Activated CD8-positive, alpha-beta memory T cell treated with anti-CD3 and anti-CD28 coated beads, Interleukin-2, amount 10 ng/mL, durations not matched to agents 7 days and 5 days (primary cell): ENCODE measurements around the gene CLIP1. TPM values are rescaled to one million over a fixed set of nuclear protein-coding genes. Genes with fewer than 3 reads are reported as not detected.
"Not testable (repeated sequence)": the region's sequence is repeated elsewhere in the genome, so short reads cannot be mapped to it uniquely, and the experiment has no call there.

Experiments
- ATAC-seq: fragments of 150-1000 bp; cut with Tn5 transposase; one replicate; pipeline ENCODE4 v1.10.0; 2021; ENCODE audit warnings: moderate library complexity
- CTCF ChIA-PET: fragments of 350-600 bp; sonication (Branson Sonifier 250); formaldehyde crosslinking; loops from one replicate; lab custom pipeline; 2021; ENCODE audit warnings: antibody characterized with exemption; lab: Charles Lee
- DNase-seq: peaks from one replicate; pipeline ENCODE4 v3.0.0-alpha.2; 2020
- H3K27ac Mint-ChIP-seq: one replicate; pipeline ENCODE4 v1.8.0; 2021; ENCODE audit warnings: mild to moderate bottlenecking, mixed read lengths
- H3K27me3 Mint-ChIP-seq: one replicate; pipeline ENCODE4 v1.8.0; 2021; ENCODE audit warnings: mixed read lengths
- H3K36me3 Mint-ChIP-seq: one replicate; pipeline ENCODE4 v1.8.0; 2021; ENCODE audit warnings: mild to moderate bottlenecking, mixed read lengths
- H3K4me1 Mint-ChIP-seq: one replicate; pipeline ENCODE4 v1.8.0; 2021; ENCODE audit warnings: mixed read lengths
- H3K4me3 Mint-ChIP-seq: one replicate; pipeline ENCODE4 v1.8.0; 2021; ENCODE audit warnings: mild to moderate bottlenecking, moderate library complexity, mixed read lengths
- H3K9me3 Mint-ChIP-seq: one replicate; pipeline ENCODE4 v1.8.0; 2022; ENCODE audit warnings: low read depth, mixed read lengths
- total RNA-seq, 2 experiments: library from RNA; stranded (reverse); gene quantifications; one replicate each; pipeline ENCODE4 v1.2.3, GENCODE V29; 2021

Gene CLIP1
- total RNA-seq, 2 experiments from 2014 or later: 56.2 to 75.7 TPM

DNA sequence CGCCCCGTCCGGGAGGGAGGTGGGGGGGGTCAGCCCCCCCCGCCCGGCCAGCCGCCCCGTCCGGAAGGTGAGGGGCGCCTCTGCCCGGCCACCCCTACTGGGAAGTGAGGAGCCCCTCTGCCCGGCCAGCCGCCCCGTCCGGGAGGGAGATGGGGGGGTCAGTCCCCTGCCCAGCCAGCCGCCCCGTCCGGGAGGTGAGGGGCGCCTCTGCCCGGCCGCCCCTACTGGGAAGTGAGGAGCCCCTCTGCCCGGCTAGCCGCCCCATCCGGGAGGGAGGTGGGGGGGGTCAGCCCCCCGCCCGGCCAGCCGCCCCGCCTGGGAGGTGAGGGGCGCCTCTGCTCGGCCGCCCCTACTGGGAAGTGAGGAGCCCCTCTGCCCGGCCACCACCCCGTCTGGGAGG, 64.9 kb downstream of the CLIP1 start:
- H3K27me3 Mint-ChIP-seq, CTCF ChIA-PET, H3K27ac Mint-ChIP-seq, ATAC-seq, DNase-seq, H3K4me3 Mint-ChIP-seq, H3K9me3 Mint-ChIP-seq: not testable (repeated sequence)
- Mint-ChIP-seq H3K4me1 (peaks cover 14% of the 10 kb centered on the region), H3K36me3 (peaks cover 30% of the 10 kb centered on the region)

- not testable (repeated sequence) for H3K4me3 Mint-ChIP-seq, ATAC-seq, H3K9me3 Mint-ChIP-seq, DNase-seq, H3K27ac Mint-ChIP-seq, H3K27me3 Mint-ChIP-seq
- Mint-ChIP-seq H3K36me3 (peaks cover 35% of the 10 kb centered on the region), H3K4me1 (peaks cover 18% of the 10 kb centered on the region)
- CTCF ChIA-PET: interaction anchor here (1.0 to 3.0 kb wide), 2 partner anchors 9 to 13 kb away, joined by 5 to 12 read pairs; no protein-coding TSS in a partner anchor
These were observed 65.5 kb downstream of the CLIP1 start for GRCh38 chr12:122356991-122357390.

GRCh38 chr12:122356192-122356635, 66.3 kb downstream of the CLIP1 start:
- Mint-ChIP-seq H3K27ac (peak overlapping the region; percentile 36), H3K9me3 (no peaks in the 10 kb centered on the region), H3K4me3 (no peak overlapping the region), H3K27me3 (no peaks in the 10 kb centered on the region), H3K4me1 (peaks cover 18% of the 10 kb centered on the region), H3K36me3 (peaks cover 31% of the 10 kb centered on the region)
- peak; percentile 74 for DNase-seq
- peak; percentile 87 for ATAC-seq
- CTCF ChIA-PET: interaction anchor here (0.7 to 5.1 kb wide), 32 partner anchors 9 to 369 kb away, joined by 3 to 62 read pairs (median 4); partner anchors contain the start of gene DIABLO

- ATAC-seq (no peak), DNase-seq (no peak)
- Mint-ChIP-seq H3K27me3 (no peaks in the 10 kb centered on the region), H3K27ac (no peak overlapping the region), H3K4me1 (peaks cover 18% of the 10 kb centered on the region), H3K4me3 (no peak overlapping the region), H3K9me3 (no peaks in the 10 kb centered on the region), H3K36me3 (peaks cover 32% of the 10 kb centered on the region)
- CTCF ChIA-PET: interaction anchor here (0.8 to 5.1 kb wide), 30 partner anchors 8 to 337 kb away, joined by 3 to 62 read pairs (median 5); partner anchors contain the start of gene DIABLO
These were observed 66.8 kb downstream of the CLIP1 start for GRCh38 chr12:122355706-122356105.

DNA sequence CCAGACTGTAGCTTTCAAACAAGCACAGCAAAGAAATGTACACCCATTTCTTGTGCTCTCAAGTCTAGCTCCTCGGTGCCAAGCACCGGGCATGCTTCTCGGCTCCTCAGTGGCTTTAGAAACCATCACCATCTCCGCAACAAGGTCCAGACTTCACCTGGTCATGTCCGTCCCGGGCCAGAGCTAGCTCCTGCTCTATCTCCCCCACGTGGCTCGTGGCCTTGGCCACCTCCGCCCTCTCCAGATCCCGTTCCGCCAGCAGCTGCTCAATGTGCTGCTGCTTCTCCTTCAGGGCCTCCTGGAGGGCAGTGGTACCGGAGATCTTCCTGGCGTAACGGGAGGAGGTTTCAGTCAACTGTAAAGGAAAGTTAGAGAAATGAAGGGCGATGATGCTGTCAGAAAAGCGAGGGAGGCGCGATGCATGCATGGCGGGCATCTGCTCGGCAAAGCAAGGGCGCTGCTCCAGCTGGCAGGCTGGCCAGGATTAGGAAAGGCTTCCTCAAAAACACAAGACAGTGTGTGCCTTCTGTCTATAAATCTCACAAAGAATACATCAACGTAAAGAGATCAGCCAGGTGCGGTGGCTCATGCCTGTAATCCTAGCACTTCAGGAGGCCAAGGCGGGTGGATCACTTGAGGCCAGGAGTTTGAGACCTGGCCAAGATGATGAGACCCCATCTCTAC, 67.4 kb downstream of the CLIP1 start:
- H3K27ac Mint-ChIP-seq: no peak overlapping the region
- H3K4me3 Mint-ChIP-seq: no peak overlapping the region
- DNase-seq (no peak), ATAC-seq (no peak)
- peaks cover 35% of the 10 kb centered on the region for H3K36me3 Mint-ChIP-seq
- CTCF ChIA-PET: interaction anchor here (0.7 to 5.1 kb wide), 23 partner anchors 10 to 129 kb away, joined by 3 to 62 read pairs (median 5); partner anchors contain the start of gene DIABLO
- peaks cover 18% of the 10 kb centered on the region for H3K4me1 Mint-ChIP-seq
- H3K27me3 Mint-ChIP-seq: no peaks in the 10 kb centered on the region
- no peaks in the 10 kb centered on the region for H3K9me3 Mint-ChIP-seq

- peaks cover 18% of the 10 kb centered on the region for H3K4me1 Mint-ChIP-seq
- no peak overlapping the region for H3K4me3 Mint-ChIP-seq
- CTCF ChIA-PET: interaction anchor here (0.8 to 5.1 kb wide), 3 partner anchors 11 to 193 kb away, joined by 3 to 62 read pairs (median 4); no protein-coding TSS in a partner anchor
- DNase-seq: peak; percentile 66
- H3K36me3 Mint-ChIP-seq: peaks cover 41% of the 10 kb centered on the region
- H3K9me3 Mint-ChIP-seq: no peaks in the 10 kb centered on the region
- no peaks in the 10 kb centered on the region for H3K27me3 Mint-ChIP-seq
- H3K27ac Mint-ChIP-seq: peak overlapping the region; percentile 75
- ATAC-seq: peak; percentile 46
These were observed 70.1 kb downstream of the CLIP1 start for GRCh38 chr12:122352394-122352793.

GRCh38 chr12:122350141-122350848, 72.2 kb downstream of the CLIP1 start:
- H3K36me3 Mint-ChIP-seq: peaks cover 34% of the 10 kb centered on the region
- DNase-seq (no peak), ATAC-seq (no peak)
- H3K4me1 Mint-ChIP-seq: peaks cover 11% of the 10 kb centered on the region
- no peak overlapping the region for H3K27ac Mint-ChIP-seq
- H3K9me3 Mint-ChIP-seq: no peaks in the 10 kb centered on the region
- H3K4me3 Mint-ChIP-seq: no peak overlapping the region
- CTCF ChIA-PET: interaction anchor here (1.0 to 1.4 kb wide), 2 partner anchors 9 to 11 kb away, joined by 3 read pairs; no protein-coding TSS in a partner anchor
- no peaks in the 10 kb centered on the region for H3K27me3 Mint-ChIP-seq

DNA sequence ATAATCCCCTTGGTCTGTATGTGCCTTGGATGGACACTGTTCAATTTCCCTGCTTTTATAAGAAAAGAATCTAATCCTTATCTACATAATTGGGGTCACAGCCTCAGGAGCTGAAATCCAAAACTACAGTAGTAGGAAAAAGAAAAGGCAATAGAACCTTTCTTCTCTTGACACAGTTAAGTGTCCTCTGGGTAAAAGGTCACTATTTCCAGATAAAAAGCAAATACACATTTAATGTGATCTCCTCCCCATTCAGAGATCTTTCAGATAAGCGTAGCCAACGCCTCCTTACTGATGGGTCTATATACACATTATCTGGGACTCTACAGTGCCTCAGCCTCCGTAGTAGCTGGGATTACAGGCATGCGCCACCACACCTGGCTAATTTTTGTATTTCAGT, 73.4 kb downstream of the CLIP1 start:
- H3K9me3 Mint-ChIP-seq: no peaks in the 10 kb centered on the region
- H3K4me1 Mint-ChIP-seq: peaks cover 11% of the 10 kb centered on the region
- no peak overlapping the region for H3K27ac Mint-ChIP-seq
- no peak overlapping the region for H3K4me3 Mint-ChIP-seq
- ATAC-seq (no peak), DNase-seq (no peak)
- CTCF ChIA-PET: interaction anchor here (0.6 kb wide), 1 partner anchor 426 kb away, joined by 5 read pairs; the partner anchor contains the start of gene CCDC62
- no peaks in the 10 kb centered on the region for H3K27me3 Mint-ChIP-seq
- H3K36me3 Mint-ChIP-seq: peaks cover 25% of the 10 kb centered on the region

- Mint-ChIP-seq H3K9me3 (no peaks in the 10 kb centered on the region), H3K27ac (no peak overlapping the region), H3K4me1 (peaks cover 11% of the 10 kb centered on the region), H3K4me3 (no peak overlapping the region), H3K36me3 (peaks cover 22% of the 10 kb centered on the region), H3K27me3 (no peaks in the 10 kb centered on the region)
- CTCF ChIA-PET: interaction anchor here (0.6 to 1.8 kb wide), 2 partner anchors 8 to 426 kb away, joined by 5 read pairs; partner anchors contain the start of gene CCDC62
- ATAC-seq: no peak
- no peak for DNase-seq
These were observed 74.0 kb downstream of the CLIP1 start for GRCh38 chr12:122348505-122348904.

GRCh38 chr12:122346054-122346453, 76.4 kb downstream of the CLIP1 start:
- no peaks in the 10 kb centered on the region for H3K27me3 Mint-ChIP-seq
- DNase-seq: no peak
- H3K27ac Mint-ChIP-seq: peak overlapping the region; percentile 10
- no peaks in the 10 kb centered on the region for H3K9me3 Mint-ChIP-seq
- no peak overlapping the region for H3K4me3 Mint-ChIP-seq
- peaks cover 11% of the 10 kb centered on the region for H3K36me3 Mint-ChIP-seq
- H3K4me1 Mint-ChIP-seq: no peaks in the 10 kb centered on the region
- CTCF ChIA-PET: interaction anchor here (0.6 kb wide), 1 partner anchor 10 kb away, joined by 3 read pairs; no protein-coding TSS in a partner anchor
- ATAC-seq: no peak

DNA sequence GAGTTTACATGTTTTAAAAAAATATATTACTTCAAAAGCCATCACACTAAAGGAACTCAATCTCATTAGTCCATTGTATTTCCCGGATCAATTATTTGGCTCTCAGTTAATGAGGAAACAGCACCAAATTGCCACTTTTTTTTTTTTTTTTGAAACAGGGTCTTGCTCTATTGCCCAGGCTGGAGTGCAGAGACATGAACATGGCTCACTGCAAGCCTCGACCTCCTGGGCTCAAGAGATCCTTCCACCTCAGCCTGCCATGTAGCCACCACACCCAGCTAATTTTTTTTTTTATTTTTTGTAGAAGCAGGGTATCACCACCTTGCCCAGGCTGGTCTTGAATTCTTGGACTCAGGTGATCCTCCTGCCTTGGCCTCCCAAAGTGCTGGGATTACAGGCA, 77.4 kb downstream of the CLIP1 start:
- CTCF ChIA-PET: interaction anchor here (0.6 kb wide), 1 partner anchor 364 kb away, joined by 3 read pairs; no protein-coding TSS in a partner anchor
- no peak for ATAC-seq
- Mint-ChIP-seq H3K4me1 (no peaks in the 10 kb centered on the region), H3K9me3 (no peaks in the 10 kb centered on the region), H3K27me3 (no peaks in the 10 kb centered on the region), H3K4me3 (no peak overlapping the region), H3K36me3 (peaks cover 7% of the 10 kb centered on the region), H3K27ac (no peak overlapping the region)
- no peak for DNase-seq

GRCh38 chr12:122336015-122336946, 86.2 kb downstream of the CLIP1 start:
- peak overlapping the region; percentile 79 for H3K27ac Mint-ChIP-seq
- CTCF ChIA-PET: interaction anchor here (0.7 to 5.6 kb wide), 23 partner anchors 8 to 435 kb away, joined by 3 to 62 read pairs (median 3); partner anchors contain the start of gene ZCCHC8
- peak; percentile 71 for DNase-seq
- peak; percentile 73 for ATAC-seq
- H3K36me3 Mint-ChIP-seq: peaks cover 8% of the 10 kb centered on the region
- H3K9me3 Mint-ChIP-seq: no peaks in the 10 kb centered on the region
- H3K4me3 Mint-ChIP-seq: peak overlapping the region; percentile 2
- no peaks in the 10 kb centered on the region for H3K27me3 Mint-ChIP-seq
- H3K4me1 Mint-ChIP-seq: peaks cover 14% of the 10 kb centered on the region
